Fibroblast of lung (primary cell): ENCODE measurements around the gene CAMTA1. TPM values are rescaled to one million over a fixed set of nuclear protein-coding genes. Genes with fewer than 3 reads are reported as not detected.

Experiments used
- DNase-seq, 2 donors: peaks; one replicate each; pipeline versions ENCODE4 v3.0.0 to v3.0.0-alpha.2; 2010; ENCODE audit warnings: low read depth in 2 of 2
- H2AFZ ChIP-seq: 2 replicates; pipeline ENCODE4 v1.5.1; 2012; ENCODE audit warnings: low read length, control low read depth, inconsistent platforms
- H3K27ac ChIP-seq: 2 replicates; pipeline ENCODE4 v1.5.1; 2011; ENCODE audit warnings: low read length, control low read depth; ENCODE audit not compliant: insufficient read depth
- H3K27me3 ChIP-seq: 2 replicates; pipeline ENCODE4 v1.5.1; 2011; ENCODE audit warnings: mild to moderate bottlenecking, low read length; ENCODE audit not compliant: control insufficient read depth, insufficient read depth
- H3K36me3 ChIP-seq: 2 replicates; pipeline ENCODE4 v1.5.1; 2011; ENCODE audit warnings: low read length; ENCODE audit not compliant: control insufficient read depth, insufficient read depth
- H3K4me1 ChIP-seq: 2 replicates; pipeline ENCODE4 v1.5.1; 2011; ENCODE audit warnings: low read length; ENCODE audit not compliant: control insufficient read depth, insufficient read depth; ENCODE audit errors: extremely low read depth
- H3K4me2 ChIP-seq: 2 replicates; pipeline ENCODE4 v1.5.1; 2011; ENCODE audit warnings: low read length, control low read depth; ENCODE audit not compliant: insufficient read depth; ENCODE audit errors: extremely low read depth
- H3K4me3 ChIP-seq, 4 experiments: fragments of 200-600 bp in 1 of 4; sonication (generic) in 1 of 4; replicated peaks in 1 of 4; 2 replicates each; pipeline ENCODE4 v1.5.1; 2011 to 2016; ENCODE audit warnings: low read length in 4 of 4, low read depth in 3 of 4, mild to moderate bottlenecking in 3 of 4, control low read depth in 2 of 4, inconsistent platforms in 1 of 4, mixed read lengths in 1 of 4; ENCODE audit not compliant: insufficient read depth in 1 of 4; ENCODE audit errors: control extremely low read depth in 1 of 4
- H3K79me2 ChIP-seq: 2 replicates; pipeline ENCODE4 v1.5.1; 2012; ENCODE audit warnings: mild to moderate bottlenecking, low read length, inconsistent platforms; ENCODE audit not compliant: control insufficient read depth, insufficient read depth
- H3K9ac ChIP-seq: 2 replicates; pipeline ENCODE4 v1.5.1; 2011; ENCODE audit warnings: mild to moderate bottlenecking, low read length, control low read depth; ENCODE audit not compliant: insufficient read depth
- H3K9me3 ChIP-seq: 2 replicates; pipeline ENCODE4 v1.5.1; 2012; ENCODE audit warnings: low read depth, low read length; ENCODE audit not compliant: control insufficient read depth, insufficient read depth
- H4K20me1 ChIP-seq: 2 replicates; pipeline ENCODE4 v1.5.1; 2011; ENCODE audit warnings: low read length; ENCODE audit not compliant: control insufficient read depth, insufficient read depth; ENCODE audit errors: extremely low read depth
- EZH2 ChIP-seq: IDR thresholded peaks from 2 replicates; pipeline ENCODE4 v1.5.1; 2012; ENCODE audit warnings: low read length, control low read depth, mild to moderate bottlenecking; ENCODE audit errors: missing control alignments
- polyA plus RNA-seq, 2 donors: library from polyadenylated mRNA; depleted of rRNA in 1 of 2; stranded (reverse) in 1 of 2; unstranded in 1 of 2; fragments of >200 nt; gene quantifications; 2 replicates each; pipeline ENCODE4 v1.2.1, GENCODE V29; 2011 to 2012; ENCODE audit warnings: missing spikeins in 1 of 2
- total RNA-seq: library from RNA; depleted of rRNA; stranded (reverse); fragments of >200 nt; gene quantifications from 2 replicates; pipeline ENCODE4 v1.2.1, GENCODE V29; 2014
- TF ChIP-seq, protein P1 (sequence below), 2 donors: IDR thresholded peaks in 1 of 2; conservative IDR thresholded peaks in 1 of 2; 1 replicate in 1 of 2; 2 replicates in 1 of 2; pipeline ENCODE4 v1.5.1; 2011 to 2012; ENCODE audit warnings: low read length in 2 of 2, control low read depth in 1 of 2, inconsistent platforms in 1 of 2, low read depth in 1 of 2, mild to moderate bottlenecking in 1 of 2

The CAMTA1 gene
- total and polyA plus RNA-seq, 2 donors (not counting 1 experiment from before 2014, with no cell fraction given), result 47.6 to 86.0 TPM

DNA sequence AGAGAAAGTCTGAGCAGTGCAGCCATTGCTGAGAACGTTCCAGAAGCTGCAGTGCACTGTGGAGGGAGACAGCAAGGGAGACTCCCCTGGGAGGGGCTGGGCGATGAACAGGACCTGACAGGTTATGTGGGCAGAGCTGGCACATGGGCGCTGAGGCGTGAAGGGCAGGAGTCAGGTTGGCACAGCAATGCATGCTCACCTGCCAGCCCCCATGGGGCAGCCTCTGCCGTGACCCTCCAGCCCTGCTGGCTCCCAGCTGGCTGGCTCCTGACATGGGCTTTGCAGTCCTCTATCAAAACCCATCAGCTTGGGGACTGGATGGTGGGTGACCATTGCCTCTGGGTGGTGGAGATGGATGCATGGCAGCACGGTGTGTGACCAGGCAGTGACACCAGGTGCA, 300.3 kb downstream of the CAMTA1 start:
- no peaks in the 10 kb centered on the region for H3K36me3 ChIP-seq
- no peaks in the 10 kb centered on the region for H3K79me2 ChIP-seq
- no peak overlapping the region for H3K4me2 ChIP-seq
- H2AFZ ChIP-seq, result no peak overlapping the region
- no peaks in the 10 kb centered on the region for H3K27me3 ChIP-seq
- DNase-seq, result no peak
- no peak overlapping the region for H3K9ac ChIP-seq
- no peak for TF ChIP-seq EZH2
- TF ChIP-seq, protein P1, sequence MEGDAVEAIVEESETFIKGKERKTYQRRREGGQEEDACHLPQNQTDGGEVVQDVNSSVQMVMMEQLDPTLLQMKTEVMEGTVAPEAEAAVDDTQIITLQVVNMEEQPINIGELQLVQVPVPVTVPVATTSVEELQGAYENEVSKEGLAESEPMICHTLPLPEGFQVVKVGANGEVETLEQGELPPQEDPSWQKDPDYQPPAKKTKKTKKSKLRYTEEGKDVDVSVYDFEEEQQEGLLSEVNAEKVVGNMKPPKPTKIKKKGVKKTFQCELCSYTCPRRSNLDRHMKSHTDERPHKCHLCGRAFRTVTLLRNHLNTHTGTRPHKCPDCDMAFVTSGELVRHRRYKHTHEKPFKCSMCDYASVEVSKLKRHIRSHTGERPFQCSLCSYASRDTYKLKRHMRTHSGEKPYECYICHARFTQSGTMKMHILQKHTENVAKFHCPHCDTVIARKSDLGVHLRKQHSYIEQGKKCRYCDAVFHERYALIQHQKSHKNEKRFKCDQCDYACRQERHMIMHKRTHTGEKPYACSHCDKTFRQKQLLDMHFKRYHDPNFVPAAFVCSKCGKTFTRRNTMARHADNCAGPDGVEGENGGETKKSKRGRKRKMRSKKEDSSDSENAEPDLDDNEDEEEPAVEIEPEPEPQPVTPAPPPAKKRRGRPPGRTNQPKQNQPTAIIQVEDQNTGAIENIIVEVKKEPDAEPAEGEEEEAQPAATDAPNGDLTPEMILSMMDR (conservative IDR thresholded peaks at IDR 0.05 in 1 of 2, IDR thresholded peaks at IDR 0.05 in 1 of 2; ENCODE audit: low read depth in 1 of 2, low read length in 2 of 2), result no peak
- H4K20me1 ChIP-seq, result no peaks in the 10 kb centered on the region
- H3K9me3 ChIP-seq, result no peaks in the 10 kb centered on the region
- no peak overlapping the region for H3K27ac ChIP-seq
- no peak overlapping the region for H3K4me3 ChIP-seq
- H3K4me1 ChIP-seq, result no peaks in the 10 kb centered on the region

DNA sequence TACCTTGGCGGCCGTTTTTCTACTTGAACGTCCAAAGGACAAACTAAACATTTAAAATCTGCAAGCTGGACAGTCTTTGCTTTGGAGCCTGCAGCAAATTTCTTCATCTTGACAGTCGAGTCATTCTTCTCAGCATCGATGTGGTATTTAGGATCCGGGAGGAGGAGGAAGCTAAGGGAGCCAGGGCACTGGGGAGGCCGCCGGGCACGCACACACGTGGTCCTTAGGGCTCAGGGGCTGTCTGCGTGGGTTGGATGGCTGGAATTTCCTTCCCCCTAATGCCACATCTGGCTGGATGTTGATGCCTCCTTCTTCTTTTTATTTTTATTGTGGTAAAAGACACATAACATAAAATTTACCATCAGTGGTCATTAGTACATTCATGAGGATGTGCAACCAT, 300.9 kb downstream of the CAMTA1 start:
- H3K27ac ChIP-seq, result no peak overlapping the region
- no peaks in the 10 kb centered on the region for H3K36me3 ChIP-seq
- DNase-seq, result no peak
- H3K79me2 ChIP-seq, result no peaks in the 10 kb centered on the region
- no peak for TF ChIP-seq EZH2
- H3K4me2 ChIP-seq, result no peak overlapping the region
- no peak overlapping the region for H2AFZ ChIP-seq
- H3K4me1 ChIP-seq, result no peaks in the 10 kb centered on the region
- H3K4me3 ChIP-seq, result no peak overlapping the region
- H4K20me1 ChIP-seq, result no peaks in the 10 kb centered on the region
- no peak overlapping the region for H3K9ac ChIP-seq
- no peaks in the 10 kb centered on the region for H3K27me3 ChIP-seq
- no peaks in the 10 kb centered on the region for H3K9me3 ChIP-seq

DNA sequence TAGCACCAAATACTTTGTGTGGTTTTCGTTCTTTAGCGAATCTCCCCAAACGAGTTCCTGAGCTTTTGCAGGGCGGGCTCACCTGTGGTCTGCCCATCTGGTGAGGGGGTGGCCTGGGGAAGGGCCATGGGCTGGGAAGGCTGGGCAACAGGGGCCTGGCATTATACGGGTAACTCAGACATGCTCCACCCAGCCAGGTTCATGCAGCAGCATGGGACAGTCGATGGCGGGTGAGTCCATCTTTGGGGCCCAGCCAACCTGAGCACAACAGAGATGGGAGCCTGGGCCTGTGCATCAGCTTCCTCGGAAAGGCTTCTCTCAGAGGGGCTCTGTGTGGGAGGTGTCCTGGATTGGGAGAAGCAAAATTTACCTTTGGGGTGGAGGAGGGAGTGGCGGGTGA, 302.6 kb downstream of the CAMTA1 start:
- Histone ChIP-seq H3K4me2 (no peak overlapping the region), H2AFZ (no peak overlapping the region), H3K27me3 (no peaks in the 10 kb centered on the region), H3K9me3 (no peaks in the 10 kb centered on the region), H3K27ac (no peak overlapping the region), H3K4me3 (no peak overlapping the region), H3K79me2 (no peaks in the 10 kb centered on the region), H3K9ac (no peak overlapping the region), H3K36me3 (no peaks in the 10 kb centered on the region), H4K20me1 (no peaks in the 10 kb centered on the region), H3K4me1 (no peaks in the 10 kb centered on the region)
- DNase-seq, result no peak
- TF ChIP-seq, protein P1 (conservative IDR thresholded peaks at IDR 0.05 in 1 of 2, IDR thresholded peaks at IDR 0.05 in 1 of 2; ENCODE audit: low read depth in 1 of 2, low read length in 2 of 2), result no peak
